CD4-positive, alpha-beta T cell treated with Interleukin-21 for 1 hour (primary cell): Measurements from ENCODE around the gene WDR70.
"Not testable (repeated sequence)": the region's sequence is repeated elsewhere in the genome, so short reads cannot be mapped to it uniquely, and the experiment has no call there.

Source experiments
- DNase-seq: peaks from one replicate; pipeline ENCODE4 v3.0.0-alpha.2; 2020

WDR70 gene

DNA sequence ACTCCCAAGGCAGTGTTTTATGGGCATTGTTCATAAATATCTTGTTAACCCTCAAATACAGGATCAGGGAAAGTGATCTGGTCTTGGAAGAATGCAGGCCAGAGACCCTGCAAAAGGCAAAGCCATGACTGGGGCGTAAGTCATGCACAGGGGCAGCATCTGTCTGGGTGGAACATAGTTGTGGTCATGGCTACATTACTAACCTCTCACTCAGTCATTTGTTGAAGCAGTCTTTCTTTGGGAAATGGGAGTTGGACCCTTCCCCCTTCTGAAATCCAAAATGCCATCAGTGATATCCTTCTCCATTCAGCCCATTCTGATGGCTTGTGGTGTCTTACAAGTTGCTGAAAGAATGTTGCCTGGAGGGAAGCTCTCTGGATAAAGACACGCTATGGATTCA, 392.6 kb downstream of the WDR70 start:
- DNase-seq = no peak

DNA sequence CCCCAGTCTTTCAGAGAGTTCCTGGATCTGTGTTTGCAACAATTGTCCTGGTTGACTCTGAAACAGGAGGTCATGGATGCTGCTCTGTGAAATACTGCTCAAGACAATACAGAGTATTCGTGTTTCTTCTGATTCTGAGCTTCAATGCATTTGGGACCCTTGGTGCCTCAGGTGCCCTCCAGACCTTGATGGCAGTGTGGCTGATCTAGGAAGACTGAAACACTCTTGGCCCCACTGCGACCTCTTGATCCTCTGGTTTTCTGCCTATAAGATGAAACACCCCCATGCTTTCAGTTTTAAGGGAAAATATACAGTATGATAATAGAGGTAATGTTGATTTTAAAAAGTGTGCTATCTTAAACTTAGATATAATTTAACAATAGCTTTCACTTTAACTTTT, 393.1 kb downstream of the WDR70 start:
- DNase-seq = no peak

DNA sequence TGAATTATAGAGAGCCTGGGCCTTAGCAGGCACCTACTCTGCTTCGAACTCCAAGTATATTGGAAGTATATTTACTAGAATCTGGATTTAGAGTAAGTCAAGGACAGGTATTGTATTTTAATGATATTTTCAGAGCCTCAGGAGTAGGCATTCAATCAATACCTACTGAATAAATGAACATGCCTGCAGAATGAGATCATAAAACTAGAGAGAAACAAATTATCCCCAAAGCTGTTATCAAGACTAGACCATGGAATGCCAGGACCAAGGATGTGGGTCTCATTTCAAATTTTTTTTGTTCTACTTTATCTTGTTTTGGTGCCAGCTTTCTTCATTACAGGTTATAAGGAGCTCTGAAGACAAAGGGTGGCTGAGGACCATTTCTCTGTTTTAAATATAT, 394.7 kb downstream of the WDR70 start:
- DNase-seq = no peak

DNA sequence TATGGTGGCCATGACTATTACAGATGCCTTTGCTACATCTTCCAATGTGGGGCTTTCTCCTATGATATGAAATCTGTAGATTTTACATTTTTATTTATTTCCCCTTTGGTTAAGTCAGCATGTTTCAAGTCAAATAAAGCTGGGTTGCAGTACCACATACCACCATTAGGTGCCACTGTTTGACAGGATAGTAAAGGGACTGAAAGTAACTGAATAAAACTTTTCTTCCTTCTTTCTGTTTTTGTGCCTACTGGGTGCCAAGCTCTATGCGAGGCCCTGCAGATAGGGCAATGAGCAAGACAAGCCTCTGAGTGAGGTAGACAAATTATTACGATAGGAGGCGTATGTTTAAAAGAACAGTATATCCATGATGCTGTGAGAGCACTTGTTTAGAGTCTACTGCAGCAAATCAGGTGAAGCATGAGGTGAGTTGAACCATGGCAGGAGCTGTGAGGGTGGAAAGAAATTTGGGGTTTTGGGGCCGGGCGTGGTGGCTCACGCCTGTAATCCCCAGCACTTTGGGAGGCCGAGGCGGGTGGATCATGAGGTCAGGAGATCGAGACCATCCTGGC, 395.9 kb downstream of the WDR70 start:
- no peak for DNase-seq

DNA sequence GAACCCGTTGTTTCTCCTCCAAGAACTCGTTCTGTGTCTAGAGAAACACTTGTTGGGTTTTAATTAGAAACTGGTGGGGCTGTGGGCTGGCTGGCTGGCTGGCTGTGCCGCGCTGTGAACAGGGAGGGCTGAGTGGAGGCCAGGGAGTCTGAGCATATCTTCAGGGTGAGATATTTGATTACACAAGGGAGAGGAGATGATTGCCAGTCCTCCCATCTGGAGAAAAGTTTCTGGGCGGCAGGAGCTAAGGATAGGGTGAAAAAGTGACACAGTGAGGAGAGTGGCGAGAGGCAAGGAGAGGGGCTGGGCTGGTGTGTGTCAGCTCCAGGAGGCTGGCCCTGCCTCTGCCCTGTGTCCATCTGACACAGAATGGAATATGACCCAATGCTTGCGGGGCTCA, 397.7 kb downstream of the WDR70 start:
- no peak for DNase-seq

DNA sequence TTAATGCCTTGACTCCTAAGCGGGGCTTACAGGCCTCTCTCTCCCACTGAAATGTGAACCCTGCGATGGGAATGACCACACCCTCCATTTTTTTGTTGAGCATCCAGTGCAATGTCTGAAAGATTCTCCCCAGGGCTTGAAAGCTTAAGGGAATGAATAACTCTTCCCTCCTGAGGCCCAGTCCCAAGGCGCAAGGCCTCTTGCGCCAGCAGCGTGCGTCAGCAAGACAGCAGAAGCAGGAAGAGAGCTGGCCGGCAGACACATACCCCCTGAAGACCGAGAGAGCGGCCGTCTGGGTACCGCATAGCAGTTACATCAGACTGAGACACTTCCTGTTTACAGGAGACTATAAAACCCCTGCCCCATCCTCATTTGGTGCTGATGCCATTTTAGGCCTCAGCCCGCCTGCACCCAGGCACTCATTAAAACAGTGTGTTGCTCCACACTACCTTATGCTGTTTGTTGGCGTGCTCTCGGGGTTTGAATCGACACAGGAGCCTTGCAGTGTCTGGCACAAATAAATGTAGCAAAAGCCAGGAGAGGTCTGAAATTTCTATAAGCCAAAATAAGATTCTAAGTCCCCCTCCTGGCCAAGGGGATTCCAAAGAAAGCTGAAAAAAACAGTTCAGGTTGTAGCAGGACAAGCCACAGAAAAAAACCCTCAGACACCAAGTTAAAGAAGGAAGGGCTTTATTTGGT, 398.5 kb downstream of the WDR70 start:
- no peak for DNase-seq

DNA sequence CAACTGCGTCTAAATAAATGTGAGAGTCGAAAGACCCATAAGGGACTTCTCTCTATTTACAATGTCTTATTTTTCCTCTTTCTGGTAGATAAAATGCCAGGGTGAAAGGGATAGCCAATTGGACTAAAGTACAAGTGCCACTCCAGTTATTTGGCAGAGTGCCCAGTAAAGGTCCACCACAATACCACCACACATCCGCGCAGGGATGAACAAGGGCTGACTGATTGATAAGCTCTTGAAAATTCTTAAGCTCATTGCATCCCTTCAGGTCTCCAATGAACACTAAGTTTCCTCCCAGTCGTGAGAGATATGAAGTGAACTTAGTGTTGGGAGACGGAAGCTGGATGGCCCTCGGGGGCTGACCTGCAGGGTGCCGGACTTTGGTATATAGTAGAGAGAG, 402.3 kb downstream of the WDR70 start:
- DNase-seq = not testable (repeated sequence)

DNA sequence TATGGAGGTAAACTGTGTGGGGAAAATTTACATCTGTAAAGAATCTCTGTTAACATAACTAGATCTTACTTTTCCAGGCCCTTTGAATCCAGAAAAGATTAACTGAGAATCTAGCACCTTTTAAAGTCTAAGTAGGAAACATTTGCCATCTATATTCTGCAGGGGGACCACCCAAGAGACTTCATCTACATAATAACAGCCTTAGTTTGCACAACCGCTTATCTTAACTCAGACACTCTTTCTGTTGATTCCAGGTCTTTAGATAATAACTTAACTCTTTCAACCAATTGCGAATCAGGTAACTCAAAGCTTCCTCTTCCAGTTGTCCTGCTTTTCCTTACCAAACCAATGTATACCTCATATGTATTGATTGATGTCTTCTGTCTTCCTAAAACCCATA, 407.3 kb downstream of the WDR70 start:
- no peak for DNase-seq

DNA sequence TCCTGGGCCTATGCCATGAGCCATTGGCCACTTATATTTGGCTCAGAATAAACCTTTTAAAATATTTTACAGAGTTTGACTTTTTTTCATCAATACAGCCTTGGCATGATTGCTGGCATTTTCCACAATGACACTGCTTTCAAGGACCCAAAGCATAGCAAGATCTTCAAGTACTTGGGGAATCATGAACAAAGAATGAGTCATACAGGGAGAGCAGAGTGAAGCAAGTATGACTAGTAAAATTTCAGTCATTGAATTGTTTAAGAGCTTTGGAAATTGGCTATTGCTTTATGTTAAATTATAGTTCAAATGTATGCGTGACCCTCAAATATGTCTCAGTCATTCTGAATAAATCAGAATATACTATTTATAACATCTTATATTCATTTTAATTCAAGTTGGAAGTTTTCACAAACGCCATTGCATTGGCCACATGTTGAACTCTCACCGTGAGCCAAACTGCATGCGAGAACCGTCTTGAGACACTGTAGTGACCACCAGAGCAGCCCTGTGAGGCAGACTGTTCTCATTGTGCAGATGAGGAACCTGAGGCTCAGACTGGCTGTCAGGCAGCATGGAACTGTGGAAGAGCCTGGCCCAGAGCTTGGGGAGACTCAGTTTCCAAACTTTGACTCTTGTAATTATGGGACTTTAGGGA, 407.9 kb downstream of the WDR70 start:
- DNase-seq = no peak

DNA sequence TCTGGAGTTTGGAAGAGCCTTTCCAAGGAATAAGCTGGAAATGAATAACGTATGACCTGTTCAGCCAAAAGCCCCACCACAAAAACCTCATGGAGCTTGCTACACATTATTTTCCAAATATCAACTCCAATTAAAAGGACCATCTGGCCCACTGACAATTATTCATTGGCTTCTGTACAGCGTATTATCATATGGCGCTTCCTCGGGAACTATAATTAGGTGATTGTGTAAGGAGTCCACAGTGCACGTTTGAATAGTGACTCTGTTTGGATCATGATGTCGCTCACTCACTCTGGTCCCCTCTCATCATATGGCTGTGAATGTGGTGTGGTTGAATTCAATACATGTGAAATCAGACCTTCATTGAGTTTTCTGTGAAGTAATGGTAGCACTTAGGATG, 408.6 kb downstream of the WDR70 start:
- no peak for DNase-seq

DNA sequence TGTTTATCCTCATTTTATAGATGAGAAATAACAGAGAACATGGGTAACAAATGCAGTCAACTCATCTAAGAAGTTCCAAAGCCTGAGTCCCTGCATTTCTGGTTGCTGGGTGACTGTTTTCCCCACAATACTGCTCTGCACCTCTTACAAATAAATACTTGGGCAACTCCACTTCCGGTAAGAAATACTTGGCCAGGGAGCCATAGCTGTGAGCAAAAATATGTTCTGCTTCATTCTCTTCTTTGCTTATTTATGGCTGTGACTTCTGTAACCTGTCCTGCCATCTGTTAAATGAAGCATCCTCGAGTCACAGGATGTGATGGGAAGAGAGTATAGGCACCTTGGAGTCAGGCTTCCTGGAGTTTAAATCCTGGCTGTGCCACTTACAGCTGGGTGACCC, 410.9 kb downstream of the WDR70 start:
- DNase-seq = no peak

DNA sequence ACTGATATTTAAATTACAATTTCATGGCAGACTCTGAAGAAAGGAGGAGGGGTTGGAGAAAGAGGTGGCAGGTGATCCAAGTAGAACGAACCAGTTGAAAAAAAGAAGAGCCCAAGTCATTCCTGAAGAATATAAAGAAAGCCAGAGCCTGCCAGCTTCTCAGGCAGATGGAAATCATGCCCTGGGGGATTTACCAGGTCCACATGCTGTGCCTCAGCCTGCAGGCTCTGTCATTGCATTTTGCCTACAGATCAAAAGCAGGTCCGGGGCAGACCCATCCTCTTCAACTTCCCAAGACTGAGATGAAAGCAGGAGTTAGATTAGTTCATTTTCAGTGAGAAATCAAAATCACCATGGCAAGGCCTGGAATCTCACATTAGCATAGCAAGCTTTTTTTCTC, 412.2 kb downstream of the WDR70 start:
- no peak for DNase-seq

DNA sequence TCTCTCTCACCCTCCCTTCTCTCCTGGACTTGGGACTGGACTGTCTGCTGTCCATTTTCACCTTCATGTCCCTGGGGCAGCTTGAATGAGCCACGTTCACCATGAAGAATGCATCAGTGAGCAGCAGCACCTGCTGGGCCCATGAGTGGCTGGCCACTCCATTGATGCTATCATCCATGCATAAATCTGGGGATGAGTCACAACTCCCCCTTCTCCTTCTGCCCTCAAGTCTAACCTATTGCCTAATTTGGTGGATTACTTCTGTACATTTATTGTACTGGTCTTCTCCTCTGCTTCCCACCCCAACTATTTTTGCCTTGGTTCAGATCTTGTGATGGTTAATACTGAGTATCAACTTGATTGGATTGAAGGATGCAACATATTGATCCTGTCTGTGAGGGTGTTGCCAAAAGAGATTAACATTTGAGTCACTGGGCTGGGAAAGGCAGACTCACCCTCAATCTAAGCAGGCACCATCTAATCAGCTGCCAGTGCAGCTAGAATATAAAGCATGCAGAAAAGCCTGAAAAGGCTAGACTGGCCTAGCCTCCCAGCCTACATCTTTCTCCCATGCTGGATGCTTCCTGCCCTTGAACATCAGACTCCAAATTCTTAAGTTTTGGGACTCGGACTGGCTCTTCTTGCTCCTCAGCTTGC, 414.0 kb downstream of the WDR70 start:
- DNase-seq = no peak

DNA sequence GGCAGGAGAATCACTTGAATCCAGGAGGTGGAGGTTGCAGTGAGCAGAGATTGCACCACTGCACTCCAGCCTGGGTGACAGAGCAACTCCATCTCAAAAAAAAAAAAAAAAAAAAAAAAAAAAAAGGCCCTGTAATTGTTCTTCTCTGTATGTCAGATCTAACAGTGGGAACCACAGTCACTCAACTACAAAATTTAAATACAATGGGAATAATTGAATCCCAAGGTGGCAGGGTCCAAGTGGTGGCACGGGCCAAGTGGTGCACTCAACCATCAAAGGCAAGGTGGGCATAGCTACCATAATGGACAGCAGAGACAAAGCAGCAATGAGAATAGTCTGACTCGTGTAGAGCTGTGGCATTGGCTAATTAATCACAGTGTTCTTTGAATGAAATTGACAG, 416.2 kb downstream of the WDR70 start:
- not testable (repeated sequence) for DNase-seq

DNA sequence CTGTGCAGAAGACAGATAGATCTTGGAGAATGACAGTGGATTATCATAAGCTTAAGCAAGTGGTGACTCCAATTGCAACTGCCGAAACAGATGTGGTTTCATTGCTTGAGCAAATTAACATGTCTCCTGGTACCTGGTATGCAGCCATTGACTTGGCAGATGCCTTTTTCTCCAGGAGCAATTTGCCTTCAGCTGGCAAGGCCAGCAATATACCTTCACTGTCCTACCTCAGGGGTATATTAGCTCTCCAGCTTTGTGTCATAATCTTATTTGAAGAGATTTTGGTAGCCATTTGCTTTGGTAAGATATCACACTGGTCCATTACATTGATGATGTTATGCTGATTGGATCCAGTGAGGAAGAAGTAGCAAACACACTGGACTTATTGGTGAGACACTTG, 417.3 kb downstream of the WDR70 start:
- DNase-seq = not testable (repeated sequence)

DNA sequence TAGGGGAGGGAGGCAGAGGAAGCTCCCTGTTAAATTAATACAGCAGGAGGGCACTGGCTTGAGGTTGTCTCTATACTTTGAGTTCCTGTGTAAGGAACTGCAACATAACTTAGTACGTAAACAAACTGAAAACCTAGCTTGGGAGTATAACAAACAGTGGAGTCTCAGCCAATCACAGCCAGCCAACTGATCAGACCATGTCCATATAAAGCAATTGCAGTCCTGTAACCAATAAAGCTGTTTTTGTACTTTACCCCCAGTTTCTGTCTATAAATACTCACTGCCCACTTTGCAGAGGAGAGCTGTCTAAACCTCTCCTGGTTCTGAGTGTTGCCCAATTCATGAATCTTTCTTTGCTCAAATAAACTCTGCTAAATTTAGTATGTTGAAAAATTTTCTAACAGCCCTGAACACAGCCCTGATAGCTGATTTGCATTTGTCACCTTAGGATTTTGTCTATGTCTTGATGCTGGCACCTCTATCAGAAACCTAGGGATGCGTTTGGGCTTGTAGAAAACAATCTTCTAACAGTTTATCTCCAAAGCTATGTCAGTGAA, 420.8 kb downstream of the WDR70 start:
- no peak for DNase-seq

DNA sequence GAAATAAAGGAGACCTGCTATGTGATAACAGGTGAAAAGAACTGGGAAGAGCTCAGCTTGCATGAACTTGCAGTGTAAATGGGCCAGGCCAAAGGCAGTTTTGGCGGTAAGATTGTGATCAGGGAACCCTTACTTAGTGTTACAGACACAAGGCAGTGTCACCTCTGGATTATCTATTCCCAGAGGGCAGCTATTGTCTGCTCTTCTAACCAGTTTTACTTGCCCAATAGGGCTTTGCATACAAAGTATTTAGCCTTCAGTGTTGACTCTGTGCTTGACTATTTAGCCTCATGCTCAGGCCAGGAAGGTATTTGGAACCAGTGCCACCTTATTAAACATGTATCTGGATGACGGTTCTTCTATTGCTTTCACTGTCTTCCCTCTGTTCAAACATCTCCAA, 422.4 kb downstream of the WDR70 start:
- DNase-seq = no peak
